ENCODE results near the gene DKKL1.

Gene DKKL1

GRCh38 chr19:49421039-49421877, 57.6 kb downstream of the DKKL1 start:
- DNase-seq: peak; percentile 91
- TF ChIP-seq CTCF (IDR thresholded peaks at IDR 0.05; ENCODE audit: low read depth, low read length): no peak
- no peaks in the 10 kb centered on the region for H3K36me3 ChIP-seq
- no peaks in the 10 kb centered on the region for H3K9me3 ChIP-seq
- H3K4me3 ChIP-seq (ENCODE audit: low read depth, low read length): peak overlapping the region; percentile 36
- H3K27me3 ChIP-seq: peaks cover 58% of the 10 kb centered on the region
- H3K4me1 ChIP-seq: peaks cover 11% of the 10 kb centered on the region

GRCh38 chr19:49421878-49422202, 58.2 kb downstream of the DKKL1 start:
- Histone ChIP-seq H3K4me3 (ENCODE audit: low read depth, low read length) (no peak overlapping the region), H3K27me3 (peaks cover 64% of the 10 kb centered on the region), H3K9me3 (no peaks in the 10 kb centered on the region), H3K4me1 (peaks cover 11% of the 10 kb centered on the region), H3K36me3 (no peaks in the 10 kb centered on the region)
- no peak for DNase-seq
- TF ChIP-seq CTCF (IDR thresholded peaks at IDR 0.05; ENCODE audit: low read depth, low read length): no peak

- no peak overlapping the region for H3K4me3 ChIP-seq (ENCODE audit: low read depth, low read length)
- peaks cover 70% of the 10 kb centered on the region for H3K27me3 ChIP-seq
- peaks cover 11% of the 10 kb centered on the region for H3K4me1 ChIP-seq
Measured at GRCh38 chr19:49422407-49423070, 58.9 kb downstream of the DKKL1 start.

GRCh38 chr19:49423071-49423984, 59.7 kb downstream of the DKKL1 start, which contains the start of gene PTH2:
PTH2 (minus strand) TSS chr19:49423441; CDS start chr19:49423339, 102 bp downstream.
- TF ChIP-seq CTCF (IDR thresholded peaks at IDR 0.05; ENCODE audit: low read depth, low read length): no peak
- Histone ChIP-seq H3K4me3 (ENCODE audit: low read depth, low read length) (no peak within 1 kb of the TSS), H3K9me3 (no peaks in the 10 kb centered on the region), H3K4me1 (peaks cover 11% of the 10 kb centered on the region), H3K36me3 (no peaks in the 10 kb centered on the region), H3K27me3 (peaks cover 77% of the 10 kb centered on the region)
- DNase-seq: no peak

More at GRCh38 chr19:49422407-49423070, 58.9 kb downstream of the DKKL1 start:
- DNase-seq: peak; percentile 69
- H3K36me3 ChIP-seq: no peaks in the 10 kb centered on the region
- no peaks in the 10 kb centered on the region for H3K9me3 ChIP-seq
- TF ChIP-seq CTCF (IDR thresholded peaks at IDR 0.05; ENCODE audit: low read depth, low read length): peak; percentile 35

GRCh38 chr19:49423985-49424303, 60.3 kb downstream of the DKKL1 start:
- H3K36me3 ChIP-seq: no peaks in the 10 kb centered on the region
- no peak for DNase-seq
- H3K9me3 ChIP-seq: no peaks in the 10 kb centered on the region
- peaks cover 81% of the 10 kb centered on the region for H3K27me3 ChIP-seq
- no peak for TF ChIP-seq CTCF (IDR thresholded peaks at IDR 0.05; ENCODE audit: low read depth, low read length)
- peaks cover 11% of the 10 kb centered on the region for H3K4me1 ChIP-seq
- no peak overlapping the region for H3K4me3 ChIP-seq (ENCODE audit: low read depth, low read length)

All from BE2C (cell line).